Activated T-cell treated with anti-CD3 and anti-CD28 coated beads for 24 hours (primary cell): ENCODE measurements around the gene MMP14.
"Not testable (repeated sequence)": the region's sequence is repeated elsewhere in the genome, so short reads cannot be mapped to it uniquely, and the experiment has no call there.

Experiments
- DNase-seq: peaks from one replicate; pipeline ENCODE4 v3.0.0-alpha.2; 2020; ENCODE audit warnings: low read depth

Gene MMP14

GRCh38 chr14:22814941-22815713, 21.3 kb upstream of the MMP14 start, which contains the start of gene SLC7A7:
Gene SLC7A7, minus strand, starts transcription at chr14:22815435. Its CDS starts 2,037 bp downstream, at chr14:22813398.
- DNase-seq, result no peak

GRCh38 chr14:22819151-22819988, 17.0 kb upstream of the MMP14 start:
- DNase-seq, result no peak

GRCh38 chr14:22820731-22821130, 15.7 kb upstream of the MMP14 start:
- no peak for DNase-seq

- no peak for DNase-seq
These were observed 15.0 kb upstream of the MMP14 start for GRCh38 chr14:22821193-22822015.

DNA sequence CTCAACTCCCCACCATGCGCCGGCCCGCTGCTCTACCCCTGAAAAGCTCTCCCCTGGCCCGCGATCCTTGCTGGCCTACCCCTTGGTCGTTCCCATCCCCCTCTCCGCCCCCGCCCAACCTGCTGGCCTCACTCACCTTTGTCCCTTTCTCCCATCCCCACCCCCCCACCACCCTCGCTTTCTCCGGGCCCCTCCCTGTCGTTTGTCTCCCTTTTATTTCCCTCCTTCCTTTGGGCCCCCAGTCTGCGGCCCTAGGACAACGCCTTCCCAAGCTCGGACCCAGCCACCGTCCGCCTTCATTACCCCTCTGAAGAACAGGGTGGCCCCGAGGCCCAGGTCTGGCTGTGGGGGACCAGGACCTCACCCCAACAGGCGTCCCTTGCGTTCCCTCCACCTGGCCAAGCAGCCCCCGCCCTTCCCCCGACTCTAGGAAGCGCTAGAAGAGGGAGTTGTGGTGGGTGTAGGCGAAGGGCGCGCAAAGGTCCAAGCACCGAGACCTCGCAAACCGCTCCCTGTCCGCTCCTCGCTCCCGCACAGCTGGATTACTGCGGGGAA, 14.3 kb upstream of the MMP14 start:
- DNase-seq, result no peak

GRCh38 chr14:22822571-22823098, 13.8 kb upstream of the MMP14 start:
- peak; percentile 60 for DNase-seq

DNA sequence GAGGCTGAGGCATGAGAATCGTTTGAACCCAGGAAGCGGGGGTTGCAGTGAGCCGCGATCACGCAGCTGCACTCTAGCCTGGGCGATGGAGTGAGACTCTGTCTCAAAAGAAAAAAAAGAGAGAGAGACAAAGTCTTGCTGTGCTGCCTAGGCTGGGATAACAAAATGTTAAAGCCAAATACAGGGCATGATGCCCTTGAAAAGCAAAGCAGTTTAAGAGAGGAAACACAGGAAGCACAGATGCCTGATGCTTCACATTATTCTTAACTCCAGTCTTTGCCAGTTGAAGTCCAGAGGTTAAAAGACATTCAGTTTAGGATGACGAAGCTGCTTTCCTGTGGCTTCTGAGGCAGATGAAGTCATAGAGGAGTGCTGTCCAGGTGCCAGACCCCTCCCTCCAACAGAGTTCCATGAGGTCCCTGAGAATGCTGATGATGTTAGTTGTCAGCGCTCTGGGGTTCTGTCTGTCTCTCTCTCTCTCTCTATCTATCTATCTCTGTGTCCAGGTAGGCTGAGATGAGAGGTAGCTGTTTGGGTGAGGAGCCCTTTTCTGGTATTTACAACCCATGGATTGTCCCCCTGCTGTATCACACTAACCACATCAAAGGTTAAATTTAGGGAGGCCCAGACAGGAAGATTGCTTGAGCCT, 11.6 kb upstream of the MMP14 start:
- no peak for DNase-seq

- not testable (repeated sequence) for DNase-seq
These were observed 7.2 kb upstream of the MMP14 start for GRCh38 chr14:22829076-22829660.

DNA sequence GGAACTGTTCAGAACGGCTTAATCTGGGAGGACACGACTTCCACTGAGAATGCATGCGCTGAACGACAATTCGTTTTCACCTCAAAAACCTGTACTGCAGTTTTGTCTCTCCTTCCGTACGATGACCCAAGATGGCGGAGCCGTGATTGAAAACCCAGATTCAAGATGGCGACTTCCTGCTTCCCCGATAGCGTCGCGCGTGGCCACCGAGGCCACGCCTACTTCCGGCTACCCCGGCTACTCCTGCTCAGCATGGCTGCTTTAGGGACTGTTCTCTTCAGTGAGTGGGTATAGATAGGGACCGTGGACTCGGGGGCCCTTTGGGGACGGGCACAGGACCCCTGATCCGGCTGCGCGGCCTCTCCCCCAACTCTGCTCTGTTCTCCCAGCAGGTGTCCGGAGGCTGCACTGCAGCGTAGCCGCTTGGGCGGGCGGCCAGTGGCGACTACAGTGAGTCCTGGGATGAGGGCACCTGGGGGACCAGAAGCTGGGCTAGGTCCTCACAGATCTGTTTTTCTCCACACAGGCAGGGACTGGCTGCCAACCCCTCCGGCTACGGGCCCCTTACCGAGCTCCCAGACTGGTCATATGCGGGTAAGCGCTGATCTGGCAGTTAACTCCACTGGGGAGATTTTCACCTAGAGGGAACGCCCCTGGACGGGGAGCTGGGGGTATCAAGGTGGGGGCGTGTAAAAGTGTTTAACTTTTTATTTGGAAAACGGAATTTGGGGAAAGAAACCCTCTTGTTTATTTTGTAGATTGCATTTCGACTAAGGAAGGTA, 6.5 kb upstream of the MMP14 start, which contains the start of gene MRPL52:
Gene MRPL52, plus strand, starts transcription at position 227 of the 782 bp plus-strand sequence. Its CDS starts 26 bp downstream, at position 253.
- DNase-seq, result peak; percentile 85

GRCh38 chr14:22830443-22831010, 5.9 kb upstream of the MMP14 start:
- DNase-seq, result no peak

DNA sequence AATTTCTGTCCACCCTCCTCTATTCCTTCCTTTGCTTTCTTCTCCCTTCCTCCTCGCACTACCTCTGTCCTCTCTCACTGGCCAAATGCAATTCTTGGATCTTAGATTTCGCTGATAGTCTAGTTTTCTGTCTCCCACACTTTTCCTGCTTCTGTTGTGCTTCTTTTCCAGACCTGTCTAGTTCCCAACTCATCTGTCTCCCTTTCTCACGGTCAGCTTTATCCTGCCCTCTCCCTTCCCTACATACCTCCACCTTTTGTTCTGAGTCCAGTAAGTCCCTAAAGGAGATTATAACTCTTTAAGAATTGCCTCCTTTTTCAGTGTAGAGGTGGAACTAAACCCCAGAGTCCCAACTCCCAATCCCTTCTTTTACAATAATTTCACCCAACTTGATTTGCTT, 880 bp upstream of the MMP14 start:
- no peak for DNase-seq

DNA sequence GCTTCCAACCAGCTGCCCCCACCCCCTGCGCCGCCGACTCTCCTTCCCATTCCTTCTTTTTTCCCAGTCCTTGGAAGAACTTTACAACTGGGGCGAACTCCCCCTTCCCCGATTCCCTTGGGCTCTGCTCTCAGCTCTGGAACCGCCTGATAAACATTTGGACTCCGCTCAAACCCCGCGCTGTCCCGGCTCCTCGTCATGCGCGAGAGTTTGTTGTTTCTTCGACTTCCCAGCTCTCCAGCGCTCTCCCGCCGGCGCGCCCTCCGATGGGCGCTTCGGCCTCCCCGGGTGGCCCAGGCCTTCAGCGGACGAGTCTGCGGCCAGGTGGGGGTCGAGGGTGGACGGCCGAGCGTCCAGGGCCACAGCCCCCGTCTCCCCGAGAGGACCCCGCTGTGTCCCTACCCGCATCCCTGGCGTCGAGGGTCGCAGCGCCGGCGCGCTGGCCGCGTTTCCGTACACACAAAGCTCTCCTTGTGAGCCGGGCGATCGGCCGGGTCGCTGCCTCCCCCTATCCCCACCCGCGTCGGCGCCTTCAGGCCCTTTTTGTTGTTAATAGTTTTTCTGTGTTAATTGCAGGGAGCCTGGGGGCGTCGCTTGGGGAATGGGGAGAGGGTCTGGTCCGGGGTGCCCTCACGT, 847 bp downstream of the MMP14 start:
- DNase-seq, result no peak

DNA sequence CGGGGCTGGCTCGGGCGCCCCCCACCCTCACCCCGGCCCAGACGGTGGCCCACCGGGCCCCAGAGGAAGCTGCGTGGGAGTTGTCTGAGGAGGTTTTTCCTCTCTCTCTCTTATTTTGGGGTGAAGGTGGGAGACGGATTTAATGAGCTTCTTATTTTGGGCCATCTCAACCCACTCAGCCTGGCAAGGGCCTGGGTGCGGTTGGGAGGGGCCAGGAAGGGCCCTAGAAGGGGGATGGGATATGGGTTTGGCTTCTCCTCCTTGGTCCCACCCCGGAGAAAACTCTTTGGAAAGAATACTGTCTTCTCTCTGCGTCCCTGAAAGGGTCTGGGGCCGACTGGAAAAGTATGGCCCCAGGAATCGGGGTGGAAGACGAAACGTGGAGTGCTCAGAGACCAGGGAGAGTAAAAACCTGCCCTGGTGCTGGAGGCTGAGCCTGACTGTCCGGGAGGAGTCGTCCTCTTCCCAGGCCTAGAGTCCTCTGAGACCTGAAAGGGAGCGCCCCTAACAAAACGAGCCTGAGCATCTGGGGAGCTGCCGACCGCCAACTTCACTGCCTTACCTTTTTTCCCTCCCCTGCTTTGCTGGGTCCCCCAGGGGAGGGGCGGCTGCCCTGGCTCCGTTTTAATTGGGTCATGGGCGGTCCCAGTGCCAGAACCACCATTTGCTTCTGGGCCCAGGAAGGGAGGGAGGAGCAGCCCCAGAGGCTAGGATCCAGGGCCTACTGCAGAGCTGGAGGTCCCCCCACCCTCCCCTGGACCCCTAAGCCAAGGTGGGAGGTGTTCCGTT, 1.6 kb downstream of the MMP14 start:
- DNase-seq, result no peak

DNA sequence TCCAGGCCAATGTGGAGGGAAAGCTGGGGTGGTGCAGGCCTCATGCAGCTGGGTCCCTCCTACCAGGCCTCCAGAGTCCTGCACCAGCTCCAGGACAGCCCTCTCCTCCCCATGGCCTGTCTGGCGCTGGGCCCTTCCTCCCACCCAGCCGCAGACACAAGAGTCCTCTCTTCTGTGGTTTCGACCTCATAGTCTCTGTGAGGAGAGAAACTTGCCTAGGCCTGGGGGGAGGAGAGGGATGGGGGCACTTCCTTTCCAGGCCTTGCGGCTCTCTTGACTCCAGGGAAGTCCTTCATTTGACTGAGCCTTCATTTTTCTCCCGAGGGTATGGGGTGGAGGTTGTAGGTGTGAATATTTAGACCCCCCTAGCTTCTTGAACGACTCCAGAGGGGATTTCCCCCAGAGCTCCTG, 2.3 kb downstream of the MMP14 start:
- no peak for DNase-seq

- DNase-seq, result no peak
These were observed 2.9 kb downstream of the MMP14 start for GRCh38 chr14:22839159-22839779.

DNA sequence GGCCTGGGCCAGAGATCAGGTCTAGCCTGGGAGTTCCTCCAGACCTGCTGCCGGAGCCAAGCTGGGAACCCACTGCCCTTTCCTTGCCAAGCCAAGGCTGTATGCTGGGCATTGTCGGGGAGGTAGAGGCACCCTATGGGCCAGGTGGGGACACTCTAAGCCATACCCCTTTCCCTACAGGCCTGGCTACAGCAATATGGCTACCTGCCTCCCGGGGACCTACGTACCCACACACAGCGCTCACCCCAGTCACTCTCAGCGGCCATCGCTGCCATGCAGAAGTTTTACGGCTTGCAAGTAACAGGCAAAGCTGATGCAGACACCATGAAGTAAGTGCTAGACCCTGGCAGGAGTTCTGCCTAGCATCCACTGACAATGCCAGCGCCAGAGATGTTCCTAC, 4.9 kb downstream of the MMP14 start:
- DNase-seq, result no peak

DNA sequence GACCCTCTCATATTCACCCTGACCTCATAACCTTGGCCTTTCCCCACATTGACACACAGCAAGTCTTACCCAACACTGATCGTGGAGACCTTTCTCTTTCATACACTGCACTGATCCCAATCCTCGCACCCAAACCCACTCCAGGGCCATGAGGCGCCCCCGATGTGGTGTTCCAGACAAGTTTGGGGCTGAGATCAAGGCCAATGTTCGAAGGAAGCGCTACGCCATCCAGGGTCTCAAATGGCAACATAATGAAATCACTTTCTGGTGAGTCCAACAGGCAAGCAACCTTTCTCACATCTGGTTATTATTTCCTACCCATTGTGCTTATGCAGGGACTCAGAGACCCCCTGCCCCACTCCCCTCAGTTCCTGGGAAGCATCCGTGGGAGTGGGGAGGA, 5.4 kb downstream of the MMP14 start:
- no peak for DNase-seq
